ENCODE results near the gene PFKFB1.

GRCh38 chrX:54933150-54933826 is 60.7 kb downstream of the PFKFB1 start:
- no peak for TF ChIP-seq POLR2AphosphoS5 (IDR thresholded peaks at IDR 0.05; ENCODE audit: borderline replicate concordance, low read depth, low read length)
- TF ChIP-seq EZH2 (IDR thresholded peaks at IDR 0.05) = no peak

All from SK-N-MC (cell line).